WERI-Rb-1 (cell line): ENCODE data around the gene TACR1.
"Not testable (repeated sequence)": the region's sequence is repeated elsewhere in the genome, so short reads cannot be mapped to it uniquely, and the experiment has no call there.

Experiments used
- DNase-seq: peaks from one replicate; pipeline ENCODE4 v3.0.0-alpha.2; 2020
- H3K27ac ChIP-seq: fragments of 250-450 bp; sonication (Bioruptor Pico); 2 replicates; pipeline ENCODE4 v1.5.1; 2020; ENCODE audit warnings: mild to moderate bottlenecking, moderate library complexity
- H3K27me3 ChIP-seq: fragments of 250-450 bp; sonication (Bioruptor Pico); 2 replicates; pipeline ENCODE4 v1.5.1; 2021; ENCODE audit warnings: mild to moderate bottlenecking, low read depth, moderate library complexity; ENCODE audit not compliant: insufficient read depth, severe bottlenecking
- H3K36me3 ChIP-seq: fragments of 250-450 bp; sonication (Bioruptor Pico); 2 replicates; pipeline ENCODE4 v1.5.1; 2020; ENCODE audit warnings: mild to moderate bottlenecking, moderate library complexity
- H3K4me3 ChIP-seq: 2 replicates; pipeline ENCODE4 v1.5.1; 2011; ENCODE audit warnings: low read depth, mild to moderate bottlenecking, control low read depth, low read length
- H3K9me3 ChIP-seq: fragments of 250-450 bp; sonication (Bioruptor Pico); 2 replicates; pipeline ENCODE4 v1.5.1; 2021; ENCODE audit warnings: mild to moderate bottlenecking, moderate library complexity; ENCODE audit not compliant: severe bottlenecking
- TF ChIP-seq, protein P1 (sequence below): IDR thresholded peaks from 2 replicates; pipeline ENCODE4 v1.5.1; 2011; ENCODE audit warnings: low read depth, mild to moderate bottlenecking, control low read depth, inconsistent platforms, low read length

Gene TACR1

DNA sequence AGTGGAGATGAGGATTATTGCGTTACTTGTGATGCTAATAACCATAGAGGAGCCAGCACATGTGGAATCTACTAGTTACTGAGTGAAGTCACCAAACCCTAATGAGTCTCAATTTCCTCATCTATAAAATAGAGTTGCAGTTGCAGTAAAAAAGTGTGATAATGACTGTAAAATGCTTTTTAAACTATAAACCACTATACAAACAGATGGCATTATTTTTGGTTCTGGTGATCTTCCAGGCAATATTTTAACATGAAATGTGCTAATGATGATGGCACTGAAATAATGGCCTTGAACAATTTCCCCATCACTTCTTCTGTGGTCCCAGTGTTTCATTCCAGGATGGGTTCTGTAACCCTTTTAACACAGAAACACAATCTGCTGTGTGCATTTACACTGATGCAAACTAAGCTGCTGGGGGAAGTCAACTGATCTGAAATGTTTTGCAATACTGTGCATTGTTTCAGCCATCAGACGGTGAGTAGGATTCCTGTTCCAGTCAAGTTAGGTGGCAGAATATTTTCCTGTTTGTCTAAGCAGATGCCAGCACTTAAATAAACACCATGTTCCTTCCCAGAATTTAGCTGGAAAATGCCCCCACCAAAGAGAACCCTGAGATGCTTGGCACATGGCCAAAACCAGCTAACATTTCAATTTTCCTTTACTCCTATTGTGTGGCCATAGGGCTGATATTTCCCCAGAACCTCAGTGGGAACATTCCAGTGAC is 52.6 kb downstream of the TACR1 start:
- H3K27ac ChIP-seq = no peak overlapping the region
- no peak for DNase-seq

DNA sequence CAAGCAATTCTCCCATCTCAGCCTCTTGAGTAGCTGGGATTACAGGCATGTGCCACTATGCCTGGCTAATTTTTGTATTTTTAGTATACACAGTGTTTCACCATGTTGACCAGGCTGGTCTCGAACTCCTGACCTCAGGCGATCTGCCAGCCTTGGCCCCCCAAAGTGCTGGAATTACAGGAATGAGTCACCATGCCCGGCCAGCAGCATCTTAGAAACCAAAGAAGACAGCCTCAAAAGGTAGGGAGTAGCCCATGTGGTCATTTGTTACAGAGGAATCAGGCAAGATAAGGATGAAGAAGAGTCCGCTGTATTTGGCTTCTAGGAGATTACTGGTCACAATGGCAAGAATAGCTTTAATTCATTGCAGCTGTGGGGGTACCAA is 53.1 kb downstream of the TACR1 start:
- H3K36me3 ChIP-seq, DNase-seq, H3K4me3 ChIP-seq, H3K27ac ChIP-seq, H3K9me3 ChIP-seq: not testable (repeated sequence)
- H3K27me3 ChIP-seq = peaks cover 28% of the 10 kb centered on the region

More for the DNA sequence above, 52.6 kb downstream of the TACR1 start:
- Histone ChIP-seq H3K36me3 (no peaks in the 10 kb centered on the region), H3K27me3 (peaks cover 29% of the 10 kb centered on the region), H3K4me3 (no peak overlapping the region), H3K9me3 (peaks cover 3% of the 10 kb centered on the region)
- TF ChIP-seq, protein P1, sequence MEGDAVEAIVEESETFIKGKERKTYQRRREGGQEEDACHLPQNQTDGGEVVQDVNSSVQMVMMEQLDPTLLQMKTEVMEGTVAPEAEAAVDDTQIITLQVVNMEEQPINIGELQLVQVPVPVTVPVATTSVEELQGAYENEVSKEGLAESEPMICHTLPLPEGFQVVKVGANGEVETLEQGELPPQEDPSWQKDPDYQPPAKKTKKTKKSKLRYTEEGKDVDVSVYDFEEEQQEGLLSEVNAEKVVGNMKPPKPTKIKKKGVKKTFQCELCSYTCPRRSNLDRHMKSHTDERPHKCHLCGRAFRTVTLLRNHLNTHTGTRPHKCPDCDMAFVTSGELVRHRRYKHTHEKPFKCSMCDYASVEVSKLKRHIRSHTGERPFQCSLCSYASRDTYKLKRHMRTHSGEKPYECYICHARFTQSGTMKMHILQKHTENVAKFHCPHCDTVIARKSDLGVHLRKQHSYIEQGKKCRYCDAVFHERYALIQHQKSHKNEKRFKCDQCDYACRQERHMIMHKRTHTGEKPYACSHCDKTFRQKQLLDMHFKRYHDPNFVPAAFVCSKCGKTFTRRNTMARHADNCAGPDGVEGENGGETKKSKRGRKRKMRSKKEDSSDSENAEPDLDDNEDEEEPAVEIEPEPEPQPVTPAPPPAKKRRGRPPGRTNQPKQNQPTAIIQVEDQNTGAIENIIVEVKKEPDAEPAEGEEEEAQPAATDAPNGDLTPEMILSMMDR = no peak

DNA sequence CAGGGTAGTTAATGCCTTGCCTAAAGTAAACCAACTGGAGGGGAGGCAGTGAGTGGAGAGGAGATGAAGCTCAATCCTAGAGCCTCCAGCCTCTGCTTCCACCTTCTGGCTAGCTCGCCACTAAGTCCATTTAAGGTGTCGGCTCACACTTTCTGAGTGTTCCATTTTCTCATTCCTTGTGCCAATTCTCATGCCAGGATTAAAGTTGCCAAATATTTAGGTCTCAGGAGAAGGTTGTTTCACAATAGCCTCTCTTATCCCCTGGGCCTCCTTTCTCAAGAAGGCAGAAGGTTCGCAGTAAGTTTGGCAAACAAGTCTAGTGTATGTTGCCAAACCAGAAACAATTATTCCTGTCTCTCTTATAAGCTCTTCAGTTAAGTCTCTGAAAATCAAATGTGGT is 57.2 kb downstream of the TACR1 start:
- no peak overlapping the region for H3K27ac ChIP-seq
- peaks cover 33% of the 10 kb centered on the region for H3K27me3 ChIP-seq
- DNase-seq = no peak
- TF ChIP-seq, protein P1 = no peak
- no peaks in the 10 kb centered on the region for H3K9me3 ChIP-seq
- H3K36me3 ChIP-seq = no peaks in the 10 kb centered on the region
- H3K4me3 ChIP-seq = no peak overlapping the region

DNA sequence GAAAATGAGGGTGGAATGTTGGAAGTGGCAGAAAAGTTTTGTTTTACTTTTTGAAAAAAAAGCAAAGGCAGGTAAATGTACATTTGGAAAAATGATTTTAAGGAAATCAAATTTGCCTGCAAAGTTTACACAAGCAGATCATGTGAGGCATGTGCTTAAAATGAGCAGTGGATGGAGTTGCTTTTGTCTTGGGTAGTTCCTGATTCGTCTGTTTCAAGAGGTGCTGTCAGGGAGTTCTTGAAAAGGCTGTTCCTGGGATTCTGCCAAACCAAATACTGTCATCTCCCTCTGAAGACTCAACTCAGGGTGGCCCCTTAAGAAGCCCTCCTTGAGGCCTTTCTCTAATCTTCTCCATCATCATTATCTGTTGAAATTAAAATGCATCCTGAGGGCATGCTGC is 59.0 kb downstream of the TACR1 start:
- TF ChIP-seq, protein P1 = no peak
- H3K27me3 ChIP-seq = peaks cover 23% of the 10 kb centered on the region
- no peak overlapping the region for H3K4me3 ChIP-seq
- no peak overlapping the region for H3K27ac ChIP-seq
- no peaks in the 10 kb centered on the region for H3K9me3 ChIP-seq
- no peak for DNase-seq
- H3K36me3 ChIP-seq = no peaks in the 10 kb centered on the region

DNA sequence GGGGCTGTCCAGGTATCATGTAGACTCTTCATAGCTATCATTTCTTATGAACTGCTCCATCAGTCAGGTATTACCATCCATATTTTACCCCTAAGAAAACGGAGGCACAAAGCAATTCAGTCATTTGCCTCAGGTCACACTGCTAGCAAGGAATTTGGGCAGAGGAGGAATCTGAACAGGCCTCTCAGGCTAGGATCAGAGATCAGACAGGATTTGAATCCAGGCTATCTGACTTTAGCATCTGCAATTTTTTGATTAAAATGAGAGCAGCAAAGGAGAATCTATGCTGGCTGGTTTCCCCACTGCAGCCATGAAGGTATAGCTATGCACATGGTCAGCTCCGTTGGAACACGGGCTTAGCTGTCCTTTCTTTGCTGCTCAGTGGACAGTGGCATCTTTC is 60.1 kb downstream of the TACR1 start:
- TF ChIP-seq, protein P1 = no peak
- H3K27me3 ChIP-seq = peaks cover 25% of the 10 kb centered on the region
- no peaks in the 10 kb centered on the region for H3K9me3 ChIP-seq

DNA sequence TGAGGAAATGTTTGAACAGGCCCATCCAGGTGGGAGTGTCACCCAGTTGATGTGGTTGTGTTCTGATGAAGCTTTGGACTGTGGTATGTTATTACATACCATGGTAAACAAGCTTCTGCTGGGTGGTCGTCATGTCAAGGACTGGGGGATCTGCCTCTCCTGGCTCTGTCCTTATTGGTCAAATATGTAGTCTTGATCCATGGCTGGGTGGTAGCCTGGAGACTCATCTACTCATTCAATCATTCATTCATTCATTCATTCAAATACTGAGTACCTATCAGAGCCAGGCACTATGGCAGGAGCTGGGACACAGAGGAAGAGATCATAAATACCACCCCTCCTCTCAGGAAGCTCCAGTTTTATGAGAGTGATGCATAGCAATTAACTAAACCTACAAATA is 60.8 kb downstream of the TACR1 start:
- H3K4me3 ChIP-seq = no peak overlapping the region
- H3K9me3 ChIP-seq = no peaks in the 10 kb centered on the region
- H3K27ac ChIP-seq = no peak overlapping the region
- DNase-seq = no peak
- H3K27me3 ChIP-seq = peaks cover 25% of the 10 kb centered on the region
- TF ChIP-seq, protein P1 = no peak
- no peaks in the 10 kb centered on the region for H3K36me3 ChIP-seq

More for the DNA sequence above, 60.1 kb downstream of the TACR1 start:
- no peak for DNase-seq
- no peak overlapping the region for H3K4me3 ChIP-seq
- no peaks in the 10 kb centered on the region for H3K36me3 ChIP-seq
- H3K27ac ChIP-seq = no peak overlapping the region
